SK-N-SH (cell line): Measurements from ENCODE around the gene ITGA1. TPM values are rescaled to one million over a fixed set of nuclear protein-coding genes. Genes with fewer than 3 reads are reported as not detected.

ENCODE experiments used
- CTCF ChIA-PET: fragments of 300-600, 350-600 bp; formaldehyde crosslinking; extraction: SDS; loops from one replicate; lab custom pipeline; 2021; lab: Yijun Ruan, JAX
- POLR2A ChIA-PET: fragments of 350-600 bp; sonication (Branson Sonifier 250); formaldehyde crosslinking; extraction: SDS; loops from one replicate; lab custom pipeline; 2020; ENCODE audit warnings: antibody characterized with exemption, inconsistent platforms; lab: Yijun Ruan, JAX
- DNase-seq: peaks from one replicate; pipeline ENCODE4 v3.0.0; 2012
- H2AFZ ChIP-seq: fragments of 200-600 bp; sonication (generic); 2 replicates; pipeline ENCODE4 v1.8.1; 2016; ENCODE audit warnings: antibody characterized with exemption, mild to moderate bottlenecking, low read depth
- H3F3A ChIP-seq: fragments of 200-600 bp; sonication (generic); replicated peaks from 2 replicates; pipeline ENCODE3; 2016; ENCODE audit warnings: antibody characterized with exemption, mild to moderate bottlenecking; ENCODE audit not compliant: insufficient read depth
- H3K27ac ChIP-seq, 2 experiments: fragments of 200-500 bp in 1 of 2; fragments of 200-600 bp in 1 of 2; sonication (Bioruptor generic) in 1 of 2; sonication (generic), shearing (Covaris generic) in 1 of 2; 2 replicates each; pipeline versions ENCODE4 v1.5.1 to v1.6.1; 2014 to 2016; ENCODE audit warnings: low read depth in 2 of 2, inconsistent platforms in 1 of 2, low read length in 1 of 2, mild to moderate bottlenecking in 1 of 2, mixed read lengths in 1 of 2
- H3K27me3 ChIP-seq: fragments of 200-600 bp; sonication (generic), shearing (Covaris generic); 2 replicates; pipeline ENCODE4 v1.6.1; 2016; ENCODE audit warnings: mixed run types; ENCODE audit not compliant: insufficient read depth
- H3K36me3 ChIP-seq, 2 experiments: fragments of 200-500 bp in 1 of 2; fragments of 200-600 bp in 1 of 2; sonication (Bioruptor generic) in 1 of 2; sonication (generic) in 1 of 2; replicated peaks in 1 of 2; 2 replicates each; pipeline versions ENCODE3 to v1.5.1; 2014 to 2016; ENCODE audit warnings: low read length in 1 of 2, mild to moderate bottlenecking in 1 of 2; ENCODE audit not compliant: insufficient read depth in 2 of 2, control insufficient read depth in 1 of 2
- H3K4me1 ChIP-seq, 2 experiments: fragments of 200-500 bp in 1 of 2; fragments of 200-600 bp in 1 of 2; sonication (Bioruptor generic) in 1 of 2; sonication (generic), shearing (Covaris generic) in 1 of 2; 2 replicates each; pipeline versions ENCODE4 v1.5.1 to v1.6.1; 2014 to 2016; ENCODE audit warnings: low read depth in 1 of 2, low read length in 1 of 2, mixed run types in 1 of 2; ENCODE audit not compliant: insufficient read depth in 2 of 2, control insufficient read depth in 1 of 2
- H3K4me2 ChIP-seq: fragments of 200-600 bp; sonication (generic), shearing (Covaris generic); 2 replicates; pipeline ENCODE4 v1.6.1; 2017; ENCODE audit warnings: mixed run types
- H3K4me3 ChIP-seq, 2 experiments: fragments of 200-500 bp in 1 of 2; fragments of 200-600 bp in 1 of 2; sonication (Bioruptor generic) in 1 of 2; sonication (generic), shearing (Covaris generic) in 1 of 2; 2 replicates each; pipeline versions ENCODE4 v1.5.1 to v1.8.1; 2014 to 2016; ENCODE audit warnings: low read depth in 2 of 2, inconsistent platforms in 1 of 2, low read length in 1 of 2, mild to moderate bottlenecking in 1 of 2, mixed read lengths in 1 of 2, moderate library complexity in 1 of 2
- H3K79me2 ChIP-seq: fragments of 200-600 bp; sonication (generic); 2 replicates; pipeline ENCODE4 v1.8.1; 2017; ENCODE audit warnings: mild to moderate bottlenecking; ENCODE audit not compliant: insufficient read depth
- H3K9ac ChIP-seq: fragments of 200-600 bp; sonication (generic); 2 replicates; pipeline ENCODE4 v1.6.1; 2017; ENCODE audit warnings: mixed run types
- H3K9me2 ChIP-seq: fragments of 200-600 bp; sonication (generic); 2 replicates; pipeline ENCODE4 v1.6.1; 2017; ENCODE audit warnings: mixed run types
- H3K9me3 ChIP-seq: fragments of 200-600 bp; sonication (generic); 2 replicates; pipeline ENCODE4 v1.6.1; 2017; ENCODE audit warnings: mixed run types, mild to moderate bottlenecking, moderate library complexity
- H4K20me1 ChIP-seq: fragments of 200-600 bp; sonication (generic); 2 replicates; pipeline ENCODE4 v1.6.1; 2017; ENCODE audit warnings: mild to moderate bottlenecking, mixed run types; ENCODE audit not compliant: insufficient read depth
- CTCF ChIP-seq: fragments of 200-600 bp; sonication (generic); IDR thresholded peaks from 2 replicates; pipeline ENCODE4 v1.6.1; 2017; ENCODE audit warnings: antibody characterized with exemption, mild to moderate bottlenecking, moderate library complexity
- EZH2phosphoT487 ChIP-seq: fragments of 200-600 bp; sonication (generic); IDR thresholded peaks from 2 replicates; pipeline ENCODE4 v1.6.1; 2017; ENCODE audit warnings: low read depth, mixed run types, mild to moderate bottlenecking, antibody characterized with exemption, moderate library complexity, borderline replicate concordance
- GATA2 ChIP-seq: sonication (generic); formaldehyde crosslinking; IDR thresholded peaks from 2 replicates; pipeline ENCODE4 v1.5.0; 2020; ENCODE audit warnings: mild to moderate bottlenecking, missing genetic modification reagents
- MXI1 ChIP-seq: IDR thresholded peaks from 2 replicates; pipeline ENCODE4 v1.6.1; 2012; ENCODE audit warnings: mild to moderate bottlenecking, low read depth, low read length, improper control_type of control experiment
- NFIC ChIP-seq: IDR thresholded peaks from 2 replicates; pipeline ENCODE4 v1.4.0; 2012; ENCODE audit warnings: borderline replicate concordance
- RAD21 ChIP-seq: IDR thresholded peaks from 2 replicates; pipeline ENCODE4 v1.6.1; 2012; ENCODE audit warnings: mild to moderate bottlenecking, low read length
- RFX5 ChIP-seq: IDR thresholded peaks from 2 replicates; pipeline ENCODE4 v1.6.1; 2012; ENCODE audit warnings: mild to moderate bottlenecking, improper control_type of control experiment, low read length
- RXRA ChIP-seq: IDR thresholded peaks from 2 replicates; pipeline ENCODE4 v1.4.0; 2012; ENCODE audit warnings: low read depth, mild to moderate bottlenecking, borderline replicate concordance
- SMC3 ChIP-seq: IDR thresholded peaks from 2 replicates; pipeline ENCODE4 v1.6.1; 2012; ENCODE audit warnings: low read depth, low read length, improper control_type of control experiment
- TCF12 ChIP-seq: IDR thresholded peaks from 2 replicates; pipeline ENCODE4 v1.4.0; 2012
- TEAD4 ChIP-seq: IDR thresholded peaks from 2 replicates; pipeline ENCODE4 v1.4.0; 2012; ENCODE audit warnings: mild to moderate bottlenecking, borderline replicate concordance; ENCODE audit not compliant: insufficient read depth
- YY1 ChIP-seq: IDR thresholded peaks from 2 replicates; pipeline ENCODE4 v1.4.0; 2012; ENCODE audit warnings: low read depth, mild to moderate bottlenecking
- ZBTB33 ChIP-seq: IDR thresholded peaks from 2 replicates; pipeline ENCODE4 v1.4.0; 2012; ENCODE audit warnings: low read depth, borderline replicate concordance
- WGBS: methylation state at CpG from one replicate; pipeline ENCODE4 v1.1.6; 2017; ENCODE audit warnings: low lambda C conversion rate; 5-methylcytosine and 5-hydroxymethylcytosine counted together
- polyA plus RNA-seq, 3 experiments: library from polyadenylated mRNA; depleted of rRNA; stranded (reverse); fragments of >200 nt; gene quantifications; 2 replicates each; pipeline ENCODE4 v1.2.3, GENCODE V29; 2012
- TF ChIP-seq, protein P1 (sequence below): IDR thresholded peaks from 2 replicates; pipeline ENCODE4 v1.4.0; 2012; ENCODE audit warnings: low read depth, borderline replicate concordance
- TF ChIP-seq, protein P2 (sequence below): fragments of 150-350 bp; IDR thresholded peaks from 2 replicates; pipeline ENCODE4 v1.6.1; 2017; ENCODE audit warnings: antibody characterized with exemption, low read length, low read depth, borderline replicate concordance

The ITGA1 gene
- polyA plus RNA-seq, 1 of the 3 experiments (the other 2 are of a cell fraction): 7.7 TPM

GRCh38 chr5:52910071-52910470 lies 122.4 kb downstream of the ITGA1 start:
- Histone ChIP-seq H4K20me1 (no peaks in the 10 kb centered on the region), H3K9me3 (no peaks in the 10 kb centered on the region), H3K27ac (peak overlapping the region in 1 of 2 experiments; percentile 94; a peak in 2 of 4 replicates), H3K79me2 (no peaks in the 10 kb centered on the region)
- WGBS: 31% methylated on average over 8 of the region's 8 CpGs
- POLR2A ChIA-PET: no interaction called here
- peak; percentile 21 for DNase-seq
- TF ChIP-seq RXRA: no peak
- TF ChIP-seq NFIC: no peak
- TF ChIP-seq, protein P1, sequence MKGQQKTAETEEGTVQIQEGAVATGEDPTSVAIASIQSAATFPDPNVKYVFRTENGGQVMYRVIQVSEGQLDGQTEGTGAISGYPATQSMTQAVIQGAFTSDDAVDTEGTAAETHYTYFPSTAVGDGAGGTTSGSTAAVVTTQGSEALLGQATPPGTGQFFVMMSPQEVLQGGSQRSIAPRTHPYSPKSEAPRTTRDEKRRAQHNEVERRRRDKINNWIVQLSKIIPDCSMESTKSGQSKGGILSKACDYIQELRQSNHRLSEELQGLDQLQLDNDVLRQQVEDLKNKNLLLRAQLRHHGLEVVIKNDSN: no peak
- TF ChIP-seq MXI1: peak; percentile 45; the same call in 1 of the 2 replicates
- TF ChIP-seq, protein P2, sequence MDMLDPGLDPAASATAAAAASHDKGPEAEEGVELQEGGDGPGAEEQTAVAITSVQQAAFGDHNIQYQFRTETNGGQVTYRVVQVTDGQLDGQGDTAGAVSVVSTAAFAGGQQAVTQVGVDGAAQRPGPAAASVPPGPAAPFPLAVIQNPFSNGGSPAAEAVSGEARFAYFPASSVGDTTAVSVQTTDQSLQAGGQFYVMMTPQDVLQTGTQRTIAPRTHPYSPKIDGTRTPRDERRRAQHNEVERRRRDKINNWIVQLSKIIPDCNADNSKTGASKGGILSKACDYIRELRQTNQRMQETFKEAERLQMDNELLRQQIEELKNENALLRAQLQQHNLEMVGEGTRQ: no peak
- TF ChIP-seq GATA2 (CRISPR knock-in tag): peak; percentile 28; the same call in 1 of the 2 replicates
- TF ChIP-seq TEAD4: no peak
- TF ChIP-seq, all 33 proteins: peak for 2
- Histone ChIP-seq H3F3A (peaks cover 24% of the 10 kb centered on the region), H3K4me3 (peak overlapping the region in 1 of 2 experiments; percentile 19; a peak in 1 of 4 replicates), H3K36me3 (no peaks in the 10 kb centered on the region), H2AFZ (0 out of 2 replicates have a peak overlapping the region, but pooled peaks have one; percentile 49), H3K4me1 (peaks cover 0 to 22% of the 10 kb centered on the region in 2 experiments; a peak in 2 of 4 replicates), H3K4me2 (no peak overlapping the region), H3K9ac (no peak overlapping the region), H3K27me3 (no peaks in the 10 kb centered on the region), H3K9me2 (no peaks in the 10 kb centered on the region; the same call in 1 of the 2 replicates)
- CTCF ChIA-PET: no interaction called here

DNA sequence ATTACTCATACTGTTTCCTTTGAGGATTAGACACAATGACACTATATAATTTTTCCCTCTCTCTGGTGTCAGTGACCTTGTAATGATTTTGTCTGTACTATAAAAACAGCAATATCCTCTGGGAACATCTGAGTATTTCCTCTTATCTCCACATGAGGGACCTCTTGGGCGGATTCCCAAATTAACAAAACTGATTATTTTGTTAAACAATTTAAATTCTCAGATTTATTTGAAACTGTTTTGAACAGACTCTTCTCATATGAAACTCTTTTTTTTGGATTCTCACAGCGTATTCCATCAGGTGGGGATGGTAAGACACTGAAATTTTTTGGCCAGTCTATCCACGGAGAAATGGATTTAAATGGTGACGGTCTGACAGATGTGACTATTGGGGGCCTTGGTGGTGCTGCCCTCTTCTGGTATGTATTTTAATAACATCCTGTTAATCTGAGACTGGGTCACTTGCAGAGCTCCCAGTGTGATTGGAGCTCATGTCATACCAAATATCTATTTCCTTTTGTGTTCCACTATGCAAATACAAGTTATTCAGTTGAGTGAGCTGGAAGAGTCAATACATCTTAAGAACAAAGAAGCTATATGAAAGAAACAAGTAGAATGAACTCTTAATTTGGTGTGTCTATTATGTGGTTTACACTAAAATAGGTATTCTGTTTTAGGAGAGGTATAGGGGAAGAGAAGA lies 127.6 kb downstream of the ITGA1 start:
- CTCF ChIA-PET: interaction anchor here (0.6 to 1.6 kb wide), 44 partner anchors 9 to 1956 kb away, joined by 3 to 13 read pairs (median 4); partner anchors contain the start of genes ITGA1 and PELO
- H3K4me2 ChIP-seq: peak overlapping the region; percentile 42; the same call in 1 of the 2 replicates
- peaks cover 0 to 8% of the 10 kb centered on the region in 2 experiments for H3K36me3 ChIP-seq
- H2AFZ ChIP-seq: peak overlapping the region; percentile 80
- H3K9me2 ChIP-seq: no peaks in the 10 kb centered on the region; the same call in 1 of the 2 replicates
- peak; percentile 65 for DNase-seq
- H3K79me2 ChIP-seq: no peaks in the 10 kb centered on the region
- peak overlapping the region in 1 of 2 experiments; percentile 69; a peak in 3 of 4 replicates for H3K27ac ChIP-seq
- no peaks in the 10 kb centered on the region for H3K9me3 ChIP-seq
- WGBS: 8% methylated on average over 4 of the region's 4 CpGs
- TF ChIP-seq MXI1 (peak; percentile 63; the same call in 1 of the 2 replicates), CTCF (peak; percentile 91), YY1 (no peak), GATA2 (CRISPR knock-in tag) (no peak), RAD21 (peak; percentile 78), SMC3 (peak; percentile 42), ZBTB33 (no peak), RFX5 (peak; percentile 41; the same call in 1 of the 2 replicates), TCF12 (0 out of 2 replicates have a peak, but pooled peaks have one; percentile 3), EZH2phosphoT487 (no peak)
- TF ChIP-seq, protein P2: no peak
- TF ChIP-seq, protein P1: no peak
- TF ChIP-seq, all 33 proteins: peak for 6
- Histone ChIP-seq H3K4me1 (peaks cover 0 to 2% of the 10 kb centered on the region in 2 experiments; a peak in 1 of 4 replicates), H3K9ac (no peak overlapping the region), H3K27me3 (no peaks in the 10 kb centered on the region), H3F3A (peaks cover 23% of the 10 kb centered on the region), H4K20me1 (no peaks in the 10 kb centered on the region), H3K4me3 (peak overlapping the region; percentile 40 to 57; a peak in 3 of 4 replicates)
- POLR2A ChIA-PET: no interaction called here
